Naive thymus-derived CD4-positive, alpha-beta T cell (primary cell): Measurements from ENCODE around the gene MROH7. TPM values are rescaled to one million over a fixed set of nuclear protein-coding genes. Genes with fewer than 3 reads are reported as not detected.

Experiments used
- ATAC-seq: fragments of 150-1000 bp; cut with Tn5 transposase; 2 replicates; pipeline ENCODE4 v1.10.0; 2021; ENCODE audit warnings: mild to moderate bottlenecking, moderate library complexity
- CTCF ChIA-PET: fragments of 350-600 bp; sonication (Branson Sonifier 250); formaldehyde crosslinking; loops from one replicate; lab custom pipeline; 2021; ENCODE audit warnings: antibody characterized with exemption; lab: Charles Lee
- POLR2A ChIA-PET: fragments of 350-600 bp; sonication (Branson Sonifier 250); formaldehyde crosslinking; loops from one replicate; lab custom pipeline; 2021; ENCODE audit warnings: antibody characterized with exemption, inconsistent platforms; lab: Charles Lee
- DNase-seq, 9 donors: peaks; one replicate each; pipeline versions ENCODE4 v3.0.0 to v3.0.0-alpha.2; 2020 to 2022; ENCODE audit warnings: mixed read lengths in 1 of 9
- H3K27ac ChIP-seq: one replicate; pipeline ENCODE4 v1.7.0; 2013; ENCODE audit warnings: mild to moderate bottlenecking, low read depth, low read length, moderate library complexity
- H3K27me3 ChIP-seq, 2 donors: one replicate each; pipeline ENCODE4 v1.7.0; 2013; ENCODE audit warnings: low read length in 2 of 2, mild to moderate bottlenecking in 2 of 2, moderate library complexity in 2 of 2; ENCODE audit not compliant: control insufficient read depth in 2 of 2, insufficient read depth in 2 of 2
- H3K36me3 ChIP-seq, 3 experiments: 1 replicate in 2 of 3; 2 replicates in 1 of 3; pipeline ENCODE4 v1.7.0; 2013; ENCODE audit warnings: low read length in 3 of 3, mild to moderate bottlenecking in 3 of 3, moderate library complexity in 1 of 3; ENCODE audit not compliant: insufficient read depth in 3 of 3, control insufficient read depth in 2 of 3
- H3K4me1 ChIP-seq, 2 donors: one replicate each; pipeline ENCODE4 v1.7.0; 2013; ENCODE audit warnings: low read length in 2 of 2, mild to moderate bottlenecking in 2 of 2, moderate library complexity in 1 of 2; ENCODE audit not compliant: control insufficient read depth in 2 of 2, insufficient read depth in 2 of 2
- H3K4me3 ChIP-seq: 2 replicates; pipeline ENCODE4 v1.7.0; 2013; ENCODE audit warnings: mild to moderate bottlenecking, low read length
- H3K9me3 ChIP-seq, 3 experiments: 1 replicate in 2 of 3; 2 replicates in 1 of 3; pipeline ENCODE4 v1.7.0; 2013; ENCODE audit warnings: low read length in 3 of 3; ENCODE audit not compliant: control insufficient read depth in 2 of 3
- H3K27ac Mint-ChIP-seq, 9 donors: one replicate each; pipeline ENCODE4 v1.8.0; 2020 to 2022; ENCODE audit warnings: mixed read lengths in 9 of 9, mild to moderate bottlenecking in 8 of 9, moderate library complexity in 5 of 9, inconsistent platforms in 2 of 9
- H3K27me3 Mint-ChIP-seq, 5 donors: one replicate each; pipeline ENCODE4 v1.8.0; 2021 to 2022; ENCODE audit warnings: mixed read lengths in 5 of 5, mild to moderate bottlenecking in 1 of 5
- H3K36me3 Mint-ChIP-seq, 5 donors: one replicate each; pipeline ENCODE4 v1.8.0; 2020 to 2022; ENCODE audit warnings: mixed read lengths in 5 of 5, mild to moderate bottlenecking in 3 of 5, inconsistent platforms in 1 of 5
- H3K4me1 Mint-ChIP-seq, 7 donors: one replicate each; pipeline ENCODE4 v1.8.0; 2020 to 2022; ENCODE audit warnings: mixed read lengths in 7 of 7, mild to moderate bottlenecking in 3 of 7, inconsistent platforms in 1 of 7
- H3K4me3 Mint-ChIP-seq, 10 donors: one replicate each; pipeline ENCODE4 v1.8.0; 2020 to 2022; ENCODE audit warnings: mild to moderate bottlenecking in 10 of 10, mixed read lengths in 10 of 10, moderate library complexity in 6 of 10, inconsistent platforms in 2 of 10
- H3K9me3 Mint-ChIP-seq, 11 donors: one replicate each; pipeline ENCODE4 v1.8.0; 2020 to 2022; ENCODE audit warnings: mixed read lengths in 11 of 11, mild to moderate bottlenecking in 4 of 11, inconsistent platforms in 1 of 11, moderate library complexity in 1 of 11
- intact Hi-C, 2 donors: fragments of 100-400 bp; cut with micrococcal nuclease; formaldehyde crosslinking; loops; one replicate each; pipeline ENCODE4 v1.15.1; 2023
- polyA plus RNA-seq, 2 donors: library from polyadenylated mRNA; unstranded; fragments of 300-500 nt; fragmentation: Illumina TruSeq; gene quantifications; one replicate each; pipeline ENCODE4 v1.2.3, GENCODE V29; 2021
- total RNA-seq, 6 experiments: library from RNA in 5 of 6; stranded (reverse) in 5 of 6; gene quantifications; 1 replicate in 5 of 6; 2 replicates in 1 of 6; pipeline ENCODE4 v1.2.3 and lab custom pipeline; 2021 to 2026

The MROH7 gene
- total and polyA plus RNA-seq, 7 experiments from 2014 or later, result 0.15 to 1.9 (median 0.33) TPM; not detected in 3

DNA sequence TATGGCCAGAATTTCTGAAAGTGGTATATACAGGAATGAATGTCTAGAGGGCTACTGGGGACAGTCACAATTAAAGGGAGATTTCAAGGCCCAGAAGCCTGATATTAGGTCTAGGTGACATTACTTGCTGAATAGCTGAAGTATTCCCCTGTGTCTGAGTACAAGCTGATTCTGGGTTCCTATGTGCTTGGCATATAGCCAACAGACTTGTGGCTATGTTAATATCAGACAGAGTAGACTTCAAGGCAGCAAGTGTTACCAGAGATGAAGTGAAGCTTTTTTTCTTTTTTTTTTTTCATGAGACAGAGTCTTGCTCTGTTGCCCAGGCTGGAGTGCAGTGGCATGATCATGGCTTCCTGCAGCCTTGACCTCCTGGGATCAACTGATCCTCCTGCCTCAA, 82.4 kb downstream of the MROH7 start:
- Mint-ChIP-seq H3K9me3 (peaks cover 0 to 3% (median 0%) of the 10 kb centered on the region in 11 donors), H3K4me1 (peaks cover 0 to 10% (median 5%) of the 10 kb centered on the region in 7 donors), H3K27me3 (no peaks in the 10 kb centered on the region), H3K36me3 (peaks cover 21 to 68% (median 42%) of the 10 kb centered on the region in 5 donors), H3K4me3 (no peak overlapping the region), H3K27ac (no peak overlapping the region)
- ATAC-seq, result no peak
- Histone ChIP-seq H3K27me3 (no peaks in the 10 kb centered on the region), H3K4me3 (no peak overlapping the region), H3K4me1 (no peaks in the 10 kb centered on the region), H3K9me3 (no peaks in the 10 kb centered on the region), H3K36me3 (peaks cover 9 to 75% (median 34%) of the 10 kb centered on the region in 3 experiments), H3K27ac (no peak overlapping the region)
- CTCF ChIA-PET, result no interaction called here
- intact Hi-C loops, result no loop called here
- no peak for DNase-seq
- POLR2A ChIA-PET, result interaction anchor here (1.0 kb wide), 1 partner anchor 9 kb away, joined by 7 read pairs; no protein-coding TSS in a partner anchor

GRCh38 chr1:54724771-54725170, 83.2 kb downstream of the MROH7 start:
- Mint-ChIP-seq H3K36me3 (peaks cover 21 to 66% (median 45%) of the 10 kb centered on the region in 5 donors), H3K4me3 (no peak overlapping the region), H3K27me3 (no peaks in the 10 kb centered on the region), H3K4me1 (peaks cover 0 to 4% (median 0%) of the 10 kb centered on the region in 7 donors), H3K9me3 (peaks cover 0 to 3% (median 0%) of the 10 kb centered on the region in 11 donors), H3K27ac (peak overlapping the region in 1 of 9 donors; percentile 56)
- no peak for ATAC-seq
- POLR2A ChIA-PET, result interaction anchor here (1.0 kb wide), 1 partner anchor 10 kb away, joined by 7 read pairs; no protein-coding TSS in a partner anchor
- H3K4me1 ChIP-seq, result no peaks in the 10 kb centered on the region
- H3K36me3 ChIP-seq, result peaks cover 9 to 79% (median 34%) of the 10 kb centered on the region in 3 experiments
- CTCF ChIA-PET, result no interaction called here
- DNase-seq, result no peak
- no peak overlapping the region for H3K27ac ChIP-seq
- intact Hi-C loops, result no loop called here
- H3K4me3 ChIP-seq, result no peak overlapping the region
- no peaks in the 10 kb centered on the region for H3K9me3 ChIP-seq
- no peaks in the 10 kb centered on the region for H3K27me3 ChIP-seq

DNA sequence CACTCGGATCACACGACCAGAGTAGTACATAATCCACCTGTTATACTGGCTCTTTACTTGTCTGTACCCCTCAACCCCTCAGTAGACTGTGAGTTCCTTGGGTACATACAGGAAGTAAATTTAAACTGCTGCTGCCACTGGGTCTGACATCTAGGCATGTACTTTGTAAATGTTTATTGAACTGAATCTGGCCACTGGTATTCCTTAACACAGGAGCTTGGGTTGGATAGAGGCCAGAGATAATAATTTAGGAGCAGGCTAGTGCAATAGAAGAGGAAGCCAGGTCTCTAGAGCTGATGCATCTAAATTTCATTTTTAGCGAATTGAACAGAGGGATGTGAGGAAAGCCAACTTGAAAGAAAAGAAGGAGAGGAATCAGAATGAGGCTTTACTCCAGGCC, 86.4 kb downstream of the MROH7 start:
- Mint-ChIP-seq H3K4me3 (no peak overlapping the region), H3K9me3 (peaks cover 0 to 3% (median 0%) of the 10 kb centered on the region in 11 donors), H3K4me1 (peaks cover 0 to 4% (median 0%) of the 10 kb centered on the region in 7 donors), H3K36me3 (peaks cover 35 to 66% (median 45%) of the 10 kb centered on the region in 5 donors), H3K27ac (peak overlapping the region in 2 of 9 donors; percentile 17 to 60), H3K27me3 (no peaks in the 10 kb centered on the region)
- Histone ChIP-seq H3K27ac (no peak overlapping the region), H3K27me3 (no peaks in the 10 kb centered on the region), H3K4me1 (no peaks in the 10 kb centered on the region), H3K4me3 (no peak overlapping the region), H3K36me3 (peaks cover 3 to 81% (median 29%) of the 10 kb centered on the region in 3 experiments), H3K9me3 (no peaks in the 10 kb centered on the region)
- DNase-seq (no peak), ATAC-seq (no peak)
- ChIA-PET POLR2A (no interaction called here), CTCF (no interaction called here)
- intact Hi-C loops, result no loop called here

- Mint-ChIP-seq H3K27me3 (no peaks in the 10 kb centered on the region), H3K4me3 (no peak overlapping the region), H3K9me3 (no peaks in the 10 kb centered on the region), H3K27ac (peak overlapping the region in 4 of 9 donors; percentile 3 to 65 (median 52)), H3K4me1 (peaks cover 0 to 8% (median under 1%) of the 10 kb centered on the region in 7 donors), H3K36me3 (peaks cover 10 to 49% (median 31%) of the 10 kb centered on the region in 5 donors)
- ChIA-PET CTCF (no interaction called here), POLR2A (no interaction called here)
- H3K9me3 ChIP-seq, result no peaks in the 10 kb centered on the region
- H3K36me3 ChIP-seq, result peaks cover 3 to 80% (median 5%) of the 10 kb centered on the region in 3 experiments
- no peak overlapping the region for H3K27ac ChIP-seq
- DNase-seq (no peak), ATAC-seq (no peak)
- H3K4me3 ChIP-seq, result no peak overlapping the region
- intact Hi-C loops, result no loop called here
- H3K27me3 ChIP-seq, result no peaks in the 10 kb centered on the region
- H3K4me1 ChIP-seq, result no peaks in the 10 kb centered on the region
Measured at GRCh38 chr1:54736685-54737084, 95.1 kb downstream of the MROH7 start.

DNA sequence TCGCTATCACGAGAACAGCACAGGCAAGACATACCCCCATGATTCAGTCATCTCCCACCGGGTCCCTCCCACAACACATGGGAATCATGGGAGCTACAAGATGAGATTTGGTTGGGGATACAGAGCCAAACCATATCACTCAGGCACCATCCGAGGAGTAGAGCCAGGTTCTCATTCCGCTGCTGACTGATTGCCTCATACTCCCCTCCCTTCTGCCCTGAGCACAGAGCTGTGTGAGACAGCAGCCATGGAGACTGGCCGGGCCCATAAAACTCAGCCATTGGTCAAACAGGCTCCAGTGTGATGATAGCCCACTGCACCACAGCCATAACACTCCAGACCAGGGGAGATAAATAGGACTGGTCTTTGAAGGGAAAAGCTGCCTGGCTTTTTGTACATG, 96.7 kb downstream of the MROH7 start:
- Mint-ChIP-seq H3K9me3 (no peaks in the 10 kb centered on the region), H3K27ac (no peak overlapping the region), H3K36me3 (peaks cover 10 to 54% (median 30%) of the 10 kb centered on the region in 5 donors), H3K27me3 (no peaks in the 10 kb centered on the region), H3K4me3 (no peak overlapping the region), H3K4me1 (peaks cover 0 to 8% (median 0%) of the 10 kb centered on the region in 7 donors)
- no peak overlapping the region for H3K4me3 ChIP-seq
- no peaks in the 10 kb centered on the region for H3K4me1 ChIP-seq
- intact Hi-C loops, result no loop called here
- no peaks in the 10 kb centered on the region for H3K27me3 ChIP-seq
- H3K27ac ChIP-seq, result no peak overlapping the region
- no peak for ATAC-seq
- CTCF ChIA-PET, result no interaction called here
- POLR2A ChIA-PET, result no interaction called here
- no peak for DNase-seq
- H3K36me3 ChIP-seq, result peaks cover 3 to 90% (median 5%) of the 10 kb centered on the region in 3 experiments
- no peaks in the 10 kb centered on the region for H3K9me3 ChIP-seq

GRCh38 chr1:54741531-54741930, 99.9 kb downstream of the MROH7 start:
- no peaks in the 10 kb centered on the region for H3K4me1 ChIP-seq
- ATAC-seq (no peak), DNase-seq (no peak)
- Mint-ChIP-seq H3K4me1 (no peaks in the 10 kb centered on the region), H3K27me3 (no peaks in the 10 kb centered on the region), H3K4me3 (no peak overlapping the region), H3K36me3 (peaks cover 10 to 51% (median 19%) of the 10 kb centered on the region in 5 donors), H3K27ac (peak overlapping the region in 2 of 9 donors; percentile 4 to 77), H3K9me3 (no peaks in the 10 kb centered on the region)
- CTCF ChIA-PET, result no interaction called here
- no peaks in the 10 kb centered on the region for H3K9me3 ChIP-seq
- POLR2A ChIA-PET, result no interaction called here
- no peak overlapping the region for H3K4me3 ChIP-seq
- H3K36me3 ChIP-seq, result peaks cover 3 to 76% (median 5%) of the 10 kb centered on the region in 3 experiments
- no peak overlapping the region for H3K27ac ChIP-seq
- intact Hi-C loops, result no loop called here
- H3K27me3 ChIP-seq, result no peaks in the 10 kb centered on the region

- H3K4me3 Mint-ChIP-seq, result no peak overlapping the region
- H3K36me3 Mint-ChIP-seq, result peaks cover 10 to 44% (median 11%) of the 10 kb centered on the region in 5 donors
- H3K9me3 ChIP-seq, result no peaks in the 10 kb centered on the region
- H3K27me3 ChIP-seq, result no peaks in the 10 kb centered on the region
- no peak overlapping the region for H3K27ac Mint-ChIP-seq
- H3K27me3 Mint-ChIP-seq, result no peaks in the 10 kb centered on the region
- ChIA-PET POLR2A (no interaction called here), CTCF (no interaction called here)
- no peak for ATAC-seq
- no peak overlapping the region for H3K4me3 ChIP-seq
- H3K9me3 Mint-ChIP-seq, result no peaks in the 10 kb centered on the region
- intact Hi-C loops, result no loop called here
- no peaks in the 10 kb centered on the region for H3K4me1 Mint-ChIP-seq
- no peak for DNase-seq
- peaks cover 3 to 69% (median 5%) of the 10 kb centered on the region in 3 experiments for H3K36me3 ChIP-seq
- no peaks in the 10 kb centered on the region for H3K4me1 ChIP-seq
- H3K27ac ChIP-seq, result no peak overlapping the region
Measured at GRCh38 chr1:54742282-54742681, 100.7 kb downstream of the MROH7 start.
